Prostate gland (tissue), 2 donors: ENCODE data around the gene ADAT3.

Experiments used
- POLR2A ChIP-seq: fragments of 450-650 bp; IDR thresholded peaks from one replicate; pipeline ENCODE4 v1.6.1; 2016; ENCODE audit warnings: antibody characterized with exemption, mild to moderate bottlenecking
- TF ChIP-seq, protein P1 (sequence below), 4 experiments: fragments of 200-600 bp in 2 of 4; fragments of 450-650 bp in 2 of 4; sonication (generic) in 2 of 4; IDR thresholded peaks; 1 replicate in 3 of 4; 2 replicates in 1 of 4; pipeline ENCODE4 v1.5.1; 2016 to 2019; ENCODE audit warnings: antibody characterized with exemption in 4 of 4, mild to moderate bottlenecking in 2 of 4, moderate library complexity in 2 of 4

DNA sequence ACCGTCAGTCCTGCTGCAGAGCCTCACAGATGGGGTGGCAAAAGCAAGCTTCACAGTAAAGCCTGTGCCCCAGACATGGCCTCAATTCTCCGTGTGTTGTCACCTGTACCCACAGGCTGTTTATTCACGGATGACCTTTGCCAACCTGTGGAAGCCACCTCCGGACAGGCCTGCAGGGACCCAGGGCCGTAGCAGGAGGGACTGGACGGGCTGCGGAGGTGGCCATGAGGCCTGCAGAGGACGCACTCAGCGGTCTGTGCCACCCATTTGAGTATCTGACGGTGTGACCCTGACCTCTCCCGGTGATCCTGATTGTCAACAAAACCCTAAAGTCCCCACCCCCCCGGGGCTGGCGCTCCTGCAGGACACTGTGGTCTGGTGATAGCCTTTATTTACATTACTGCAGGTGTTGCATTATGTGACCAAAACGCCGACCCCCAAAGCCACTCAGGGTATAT, 34.0 kb upstream of the ADAT3 start:
- TF ChIP-seq, protein P1, sequence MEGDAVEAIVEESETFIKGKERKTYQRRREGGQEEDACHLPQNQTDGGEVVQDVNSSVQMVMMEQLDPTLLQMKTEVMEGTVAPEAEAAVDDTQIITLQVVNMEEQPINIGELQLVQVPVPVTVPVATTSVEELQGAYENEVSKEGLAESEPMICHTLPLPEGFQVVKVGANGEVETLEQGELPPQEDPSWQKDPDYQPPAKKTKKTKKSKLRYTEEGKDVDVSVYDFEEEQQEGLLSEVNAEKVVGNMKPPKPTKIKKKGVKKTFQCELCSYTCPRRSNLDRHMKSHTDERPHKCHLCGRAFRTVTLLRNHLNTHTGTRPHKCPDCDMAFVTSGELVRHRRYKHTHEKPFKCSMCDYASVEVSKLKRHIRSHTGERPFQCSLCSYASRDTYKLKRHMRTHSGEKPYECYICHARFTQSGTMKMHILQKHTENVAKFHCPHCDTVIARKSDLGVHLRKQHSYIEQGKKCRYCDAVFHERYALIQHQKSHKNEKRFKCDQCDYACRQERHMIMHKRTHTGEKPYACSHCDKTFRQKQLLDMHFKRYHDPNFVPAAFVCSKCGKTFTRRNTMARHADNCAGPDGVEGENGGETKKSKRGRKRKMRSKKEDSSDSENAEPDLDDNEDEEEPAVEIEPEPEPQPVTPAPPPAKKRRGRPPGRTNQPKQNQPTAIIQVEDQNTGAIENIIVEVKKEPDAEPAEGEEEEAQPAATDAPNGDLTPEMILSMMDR (IDR thresholded peaks at IDR 0.05): no peak
- TF ChIP-seq POLR2A: no peak
